HK-2 (cell line): ENCODE results near the gene BCL10.
A peak's percentile ranks its signal among the peaks of the same experiment; 100 is the strongest.

Experiments used
- DNase-seq: peaks from one replicate; pipeline ENCODE4 v3.0.0-alpha.2; 2018; ENCODE audit not compliant: unreplicated experiment

The BCL10 gene

GRCh38 chr1:85297855-85298629 lies 21.6 kb upstream of the BCL10 start:
- DNase-seq = peak; percentile 85

GRCh38 chr1:85297538-85297854 lies 21.1 kb upstream of the BCL10 start:
- no peak for DNase-seq

- no peak for DNase-seq
These were observed 20.5 kb upstream of the BCL10 start for GRCh38 chr1:85296980-85297379.

GRCh38 chr1:85295654-85296053 lies 19.2 kb upstream of the BCL10 start:
- DNase-seq = no peak

- DNase-seq = peak; percentile 48
These were observed 18.6 kb upstream of the BCL10 start for GRCh38 chr1:85295006-85295431.

- DNase-seq = no peak
These were observed 14.4 kb upstream of the BCL10 start for GRCh38 chr1:85290826-85291225.

GRCh38 chr1:85289848-85290335 lies 13.5 kb upstream of the BCL10 start:
- no peak for DNase-seq

GRCh38 chr1:85289207-85289847 lies 12.9 kb upstream of the BCL10 start:
- peak; percentile 76 for DNase-seq

GRCh38 chr1:85284202-85284601 lies 7.8 kb upstream of the BCL10 start:
- no peak for DNase-seq

- DNase-seq = no peak
These were observed 7.2 kb upstream of the BCL10 start for GRCh38 chr1:85283475-85284199.

GRCh38 chr1:85282424-85282823 lies 6.0 kb upstream of the BCL10 start:
- no peak for DNase-seq

- no peak for DNase-seq
These were observed 4.2 kb upstream of the BCL10 start for GRCh38 chr1:85280636-85281035.

GRCh38 chr1:85279458-85280080 lies 3.1 kb upstream of the BCL10 start:
- no peak for DNase-seq

GRCh38 chr1:85278853-85279314 lies 2.5 kb upstream of the BCL10 start:
- peak; percentile 49 for DNase-seq

GRCh38 chr1:85277802-85278201 lies 1.4 kb upstream of the BCL10 start:
- DNase-seq = no peak

GRCh38 chr1:85276978-85277639 lies 677 bp upstream of the BCL10 start:
- DNase-seq = no peak

GRCh38 chr1:85275701-85276214 lies 674 bp downstream of the BCL10 start:
- no peak for DNase-seq

- no peak for DNase-seq
These were observed 1.4 kb downstream of the BCL10 start for GRCh38 chr1:85274969-85275453.

- no peak for DNase-seq
These were observed 3.0 kb downstream of the BCL10 start for GRCh38 chr1:85273397-85273796.

- DNase-seq = no peak
These were observed 7.4 kb downstream of the BCL10 start for GRCh38 chr1:85268801-85269585.
